PC-9 (cell line): ENCODE data around the gene EIF5A.

Experiments
- CTCF ChIP-seq: fragments of 200-600 bp; sonication (generic); conservative IDR thresholded peaks from 2 replicates; pipeline ENCODE4 v1.6.1; 2017; ENCODE audit warnings: mixed run types, antibody characterized with exemption, mild to moderate bottlenecking, moderate library complexity
- EZH2 ChIP-seq: fragments of 200-600 bp; sonication (generic); IDR thresholded peaks from 2 replicates; pipeline ENCODE4 v1.8.0; 2017; ENCODE audit warnings: antibody characterized with exemption, low read depth

- TF ChIP-seq CTCF, result no peak
- no peak for TF ChIP-seq EZH2
These were observed 527 bp downstream of the EIF5A start for GRCh38 chr17:7307686-7308624.
